GM23338 (cell line): ENCODE measurements around the gene KIF3B. TPM values are rescaled to one million over a fixed set of nuclear protein-coding genes. Genes with fewer than 3 reads are reported as not detected.

Source experiments
- ATAC-seq: fragments of 200-7000 bp; cut with Tn5 transposase; 3 replicates; pipeline ENCODE4 v1.9.1; 2020
- DNase-seq: peaks from one replicate; pipeline ENCODE4 v3.0.0-alpha.2; 2015; ENCODE audit warnings: low spot score
- H2AFZ ChIP-seq: fragments of 200-600 bp; sonication (generic); 2 replicates; pipeline ENCODE4 v1.8.0; 2016; ENCODE audit warnings: antibody characterized with exemption, mild to moderate bottlenecking, moderate library complexity
- H3F3A ChIP-seq: fragments of 200-600 bp; sonication (generic); replicated peaks from 2 replicates; pipeline ENCODE4 v1.8.0; 2017; ENCODE audit warnings: antibody characterized with exemption, mixed run types, low read depth
- H3K27ac ChIP-seq: fragments of 200-600 bp; sonication (generic); 2 replicates; pipeline ENCODE4 v1.6.1; 2016; ENCODE audit warnings: low read depth
- H3K27me3 ChIP-seq: fragments of 200-600 bp; sonication (generic); 2 replicates; pipeline ENCODE4 v1.8.0; 2016; ENCODE audit warnings: mild to moderate bottlenecking, mixed run types, moderate library complexity; ENCODE audit not compliant: insufficient read depth
- H3K36me3 ChIP-seq: fragments of 200-600 bp; sonication (generic); 2 replicates; pipeline ENCODE4 v1.8.0; 2016; ENCODE audit warnings: mild to moderate bottlenecking; ENCODE audit not compliant: insufficient read depth
- H3K4me1 ChIP-seq: fragments of 200-600 bp; sonication (generic); 2 replicates; pipeline ENCODE4 v1.8.0; 2016; ENCODE audit warnings: mild to moderate bottlenecking, moderate library complexity; ENCODE audit not compliant: insufficient read depth
- H3K4me2 ChIP-seq: fragments of 200-600 bp; sonication (generic); 2 replicates; pipeline ENCODE4 v1.7.1; 2017; ENCODE audit warnings: mixed run types
- H3K4me3 ChIP-seq: fragments of 200-600 bp; sonication (generic); 2 replicates; pipeline ENCODE4 v1.6.1; 2016; ENCODE audit warnings: mixed run types
- H3K79me2 ChIP-seq: fragments of 200-600 bp; sonication (generic); replicated peaks from 2 replicates; pipeline ENCODE4 v1.8.0; 2017; ENCODE audit warnings: mild to moderate bottlenecking; ENCODE audit not compliant: insufficient read depth
- H3K9me2 ChIP-seq: fragments of 200-600 bp; sonication (generic); 2 replicates; pipeline ENCODE4 v1.8.0; 2017; ENCODE audit not compliant: insufficient read depth
- H4K20me1 ChIP-seq: fragments of 200-600 bp; sonication (generic); replicated peaks from 2 replicates; pipeline ENCODE4 v1.8.0; 2017; ENCODE audit warnings: mild to moderate bottlenecking; ENCODE audit not compliant: insufficient read depth
- H3K27ac Mint-ChIP-seq: 2 replicates; pipeline ENCODE4 v1.8.0; 2020; ENCODE audit warnings: inconsistent platforms, mild to moderate bottlenecking, moderate library complexity, mixed read lengths
- H3K27me3 Mint-ChIP-seq: 3 replicates; pipeline ENCODE4 v1.8.0; 2022; ENCODE audit warnings: low read depth, mild to moderate bottlenecking, moderate library complexity, mixed read lengths, inconsistent platforms; ENCODE audit not compliant: insufficient read depth, poor library complexity
- H3K36me3 Mint-ChIP-seq: 3 replicates; pipeline ENCODE4 v1.8.0; 2021; ENCODE audit warnings: low read depth, mild to moderate bottlenecking, inconsistent platforms, moderate library complexity, mixed read lengths
- H3K4me1 Mint-ChIP-seq: 3 replicates; pipeline ENCODE4 v1.8.0; 2020; ENCODE audit warnings: mild to moderate bottlenecking, inconsistent platforms, mixed read lengths
- H3K4me3 Mint-ChIP-seq: 3 replicates; pipeline ENCODE4 v1.8.0; 2021; ENCODE audit warnings: moderate library complexity, mild to moderate bottlenecking, inconsistent platforms, mixed read lengths
- H3K9me3 Mint-ChIP-seq: 3 replicates; pipeline ENCODE4 v1.8.0; 2020; ENCODE audit warnings: moderate library complexity, mild to moderate bottlenecking, inconsistent platforms, mixed read lengths
- CREB1 ChIP-seq: fragments of 250-450 bp; sonication (Bioruptor Pico); IDR thresholded peaks from 2 replicates; pipeline ENCODE4 v1.5.0; 2020; ENCODE audit warnings: low read depth, mild to moderate bottlenecking, moderate library complexity
- CTCF ChIP-seq, 2 experiments: fragments of 200-600 bp in 1 of 2; sonication (generic) in 1 of 2; conservative IDR thresholded peaks; 2 replicates each; pipeline versions ENCODE4 v1.5.1 to v1.6.1; 2016 to 2017; ENCODE audit warnings: antibody characterized with exemption in 2 of 2, low read depth in 2 of 2, mild to moderate bottlenecking in 2 of 2, moderate library complexity in 1 of 2
- ETS1 ChIP-seq: IDR thresholded peaks from 2 replicates; pipeline ENCODE4 v1.6.1; 2016; ENCODE audit warnings: antibody characterized with exemption
- EZH2 ChIP-seq: fragments of 200-600 bp; sonication (generic); IDR thresholded peaks from one replicate; pipeline ENCODE4 v1.8.0; 2017; ENCODE audit warnings: antibody characterized with exemption, mild to moderate bottlenecking, low read depth; ENCODE audit not compliant: unreplicated experiment
- EZH2phosphoT487 ChIP-seq: fragments of 200-600 bp; sonication (generic); IDR thresholded peaks from one replicate; pipeline ENCODE4 v1.8.1; 2018; ENCODE audit warnings: antibody characterized with exemption; ENCODE audit not compliant: unreplicated experiment
- JUNB ChIP-seq: IDR thresholded peaks from one replicate; pipeline ENCODE4 v1.6.1; 2016; ENCODE audit warnings: antibody characterized with exemption; ENCODE audit not compliant: unreplicated experiment
- NANOG ChIP-seq: IDR thresholded peaks from 2 replicates; pipeline ENCODE4 v1.6.1; 2016; ENCODE audit warnings: antibody characterized with exemption, borderline replicate concordance
- POLR2AphosphoS5 ChIP-seq: IDR thresholded peaks from 2 replicates; pipeline ENCODE4 v1.6.1; 2016; ENCODE audit warnings: antibody characterized with exemption, low read depth
- REST ChIP-seq: IDR thresholded peaks from one replicate; pipeline ENCODE4 v1.6.1; 2018; ENCODE audit warnings: antibody characterized with exemption; ENCODE audit not compliant: unreplicated experiment
- STAT1 ChIP-seq: IDR thresholded peaks from one replicate; pipeline ENCODE4 v1.6.1; 2016; ENCODE audit warnings: antibody characterized with exemption; ENCODE audit not compliant: unreplicated experiment
- ZNF114 ChIP-seq: fragments of 250-450 bp; sonication (Bioruptor Pico); IDR thresholded peaks from 2 replicates; pipeline ENCODE4 v1.5.0; 2020; ENCODE audit warnings: mild to moderate bottlenecking, moderate library complexity
- ZNF331 ChIP-seq: fragments of 250-450 bp; sonication (Bioruptor Pico); IDR thresholded peaks from 2 replicates; pipeline ENCODE4 v1.5.0; 2020; ENCODE audit warnings: low read depth, mild to moderate bottlenecking, moderate library complexity
- ZNF462 ChIP-seq: fragments of 250-450 bp; sonication (Bioruptor Pico); IDR thresholded peaks from 2 replicates; pipeline ENCODE4 v1.5.0; 2020; ENCODE audit warnings: mild to moderate bottlenecking, moderate library complexity
- polyA plus RNA-seq: library from polyadenylated mRNA; unstranded; fragments of >200 nt; fragmentation: Nextera tagmentation; extraction: Ambion mirVana; gene quantifications from 2 replicates; pipeline ENCODE4 v1.2.1, GENCODE V29; 2016
- total RNA-seq: library from RNA; depleted of rRNA; stranded (reverse); fragments of >200 nt; shearing (Covaris generic); gene quantifications from 2 replicates; pipeline ENCODE4 v1.2.3, GENCODE V29; 2014

The KIF3B gene
- total and polyA plus RNA-seq, 2 experiments from 2014 or later: 6.1 to 22.8 TPM

- Histone ChIP-seq H3K4me2 (no peak overlapping the region), H3K4me1 (peaks cover 6% of the 10 kb centered on the region), H3K79me2 (peaks cover 45% of the 10 kb centered on the region), H3K36me3 (no peaks in the 10 kb centered on the region), H3K4me3 (no peak overlapping the region), H4K20me1 (peaks cover 38% of the 10 kb centered on the region), H3K27me3 (no peaks in the 10 kb centered on the region), H2AFZ (no peak overlapping the region), H3K27ac (no peak overlapping the region), H3K9me2 (no peaks in the 10 kb centered on the region), H3F3A (no peaks in the 10 kb centered on the region; the same call in none of the 2 replicates)
- H3K9me3 Mint-ChIP-seq: no peaks in the 10 kb centered on the region
- no peak for ATAC-seq
- no peaks in the 10 kb centered on the region for H3K27me3 Mint-ChIP-seq
- H3K4me1 Mint-ChIP-seq: peaks cover 5% of the 10 kb centered on the region; the same call in 2 of the 3 replicates
- H3K27ac Mint-ChIP-seq: no peak overlapping the region
- no peak overlapping the region for H3K4me3 Mint-ChIP-seq
- no peaks in the 10 kb centered on the region for H3K36me3 Mint-ChIP-seq
- no peak for DNase-seq
- TF ChIP-seq ZNF331: no peak
- no peak for TF ChIP-seq EZH2
- TF ChIP-seq EZH2phosphoT487: no peak
- TF ChIP-seq ZNF462 (CRISPR knock-in tag): no peak
- no peak for TF ChIP-seq STAT1
- no peak for TF ChIP-seq ZNF114
- no peak for TF ChIP-seq CREB1
- TF ChIP-seq ETS1: no peak
- TF ChIP-seq NANOG: no peak
- no peak for TF ChIP-seq POLR2AphosphoS5
- no peak for TF ChIP-seq CTCF (conservative IDR thresholded peaks at IDR 0.05; ENCODE audit: low read depth in 2 of 2)
- no peak for TF ChIP-seq REST
- TF ChIP-seq JUNB: no peak
These were observed 5.0 kb downstream of the KIF3B start for GRCh38 chr20:32282461-32282860.
